WTC11 (cell line): Measurements from ENCODE around the gene CIAO2A.

Source experiments
- CREB1 ChIP-seq: sonication (generic); formaldehyde crosslinking; IDR thresholded peaks from 2 replicates; pipeline ENCODE4 v1.8.0; 2023; ENCODE audit warnings: mild to moderate bottlenecking, missing genetic modification reagents
- E2F4 ChIP-seq: sonication (generic); formaldehyde crosslinking; IDR thresholded peaks from 2 replicates; pipeline ENCODE4 v1.8.1; 2022; ENCODE audit warnings: low read depth, mild to moderate bottlenecking, moderate library complexity, missing genetic modification reagents, borderline replicate concordance
- IRF2 ChIP-seq: sonication (generic); formaldehyde crosslinking; IDR thresholded peaks from 2 replicates; pipeline ENCODE4 v1.8.0; 2022; ENCODE audit warnings: low read depth, missing genetic modification reagents, borderline replicate concordance
- MLX ChIP-seq: sonication (generic); formaldehyde crosslinking; IDR thresholded peaks from 2 replicates; pipeline ENCODE4 v1.8.1; 2023; ENCODE audit warnings: mild to moderate bottlenecking, missing genetic modification reagents, moderate library complexity
- PREB ChIP-seq: sonication (generic); formaldehyde crosslinking; IDR thresholded peaks from 2 replicates; pipeline ENCODE4 v1.8.1; 2022; ENCODE audit warnings: mild to moderate bottlenecking, missing genetic modification reagents, moderate library complexity, borderline replicate concordance
- USF1 ChIP-seq: sonication (generic); formaldehyde crosslinking; IDR thresholded peaks from 2 replicates; pipeline ENCODE4 v1.8.0; 2022; ENCODE audit warnings: mild to moderate bottlenecking, missing genetic modification reagents
- ZNF263 ChIP-seq: sonication (generic); formaldehyde crosslinking; IDR thresholded peaks from 2 replicates; pipeline ENCODE4 v1.8.1; 2022; ENCODE audit warnings: low read depth, mild to moderate bottlenecking, moderate library complexity, missing genetic modification reagents
- TF ChIP-seq, protein P1 (sequence below): fragments of 200-600 bp; IDR thresholded peaks from 2 replicates; pipeline ENCODE4 v1.8.0; 2022; ENCODE audit warnings: antibody characterized with exemption
- TF ChIP-seq, protein P2 (sequence below): sonication (generic); formaldehyde crosslinking; IDR thresholded peaks from 2 replicates; pipeline ENCODE4 v1.8.1; 2023; ENCODE audit warnings: mild to moderate bottlenecking, missing genetic modification reagents, moderate library complexity
- TF ChIP-seq, protein P3 (sequence below): sonication (generic); formaldehyde crosslinking; IDR thresholded peaks from 2 replicates; pipeline ENCODE4 v1.8.1; 2022; ENCODE audit warnings: missing genetic modification reagents, borderline replicate concordance

- TF ChIP-seq E2F4 (no peak), CREB1 (CRISPR knock-in tag) (no peak), PREB (CRISPR knock-in tag) (no peak), IRF2 (CRISPR knock-in tag) (no peak), MLX (CRISPR knock-in tag) (no peak), ZNF263 (CRISPR knock-in tag) (no peak), USF1 (no peak)
- TF ChIP-seq, protein P1, sequence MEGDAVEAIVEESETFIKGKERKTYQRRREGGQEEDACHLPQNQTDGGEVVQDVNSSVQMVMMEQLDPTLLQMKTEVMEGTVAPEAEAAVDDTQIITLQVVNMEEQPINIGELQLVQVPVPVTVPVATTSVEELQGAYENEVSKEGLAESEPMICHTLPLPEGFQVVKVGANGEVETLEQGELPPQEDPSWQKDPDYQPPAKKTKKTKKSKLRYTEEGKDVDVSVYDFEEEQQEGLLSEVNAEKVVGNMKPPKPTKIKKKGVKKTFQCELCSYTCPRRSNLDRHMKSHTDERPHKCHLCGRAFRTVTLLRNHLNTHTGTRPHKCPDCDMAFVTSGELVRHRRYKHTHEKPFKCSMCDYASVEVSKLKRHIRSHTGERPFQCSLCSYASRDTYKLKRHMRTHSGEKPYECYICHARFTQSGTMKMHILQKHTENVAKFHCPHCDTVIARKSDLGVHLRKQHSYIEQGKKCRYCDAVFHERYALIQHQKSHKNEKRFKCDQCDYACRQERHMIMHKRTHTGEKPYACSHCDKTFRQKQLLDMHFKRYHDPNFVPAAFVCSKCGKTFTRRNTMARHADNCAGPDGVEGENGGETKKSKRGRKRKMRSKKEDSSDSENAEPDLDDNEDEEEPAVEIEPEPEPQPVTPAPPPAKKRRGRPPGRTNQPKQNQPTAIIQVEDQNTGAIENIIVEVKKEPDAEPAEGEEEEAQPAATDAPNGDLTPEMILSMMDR: no peak
- TF ChIP-seq, protein P2, sequence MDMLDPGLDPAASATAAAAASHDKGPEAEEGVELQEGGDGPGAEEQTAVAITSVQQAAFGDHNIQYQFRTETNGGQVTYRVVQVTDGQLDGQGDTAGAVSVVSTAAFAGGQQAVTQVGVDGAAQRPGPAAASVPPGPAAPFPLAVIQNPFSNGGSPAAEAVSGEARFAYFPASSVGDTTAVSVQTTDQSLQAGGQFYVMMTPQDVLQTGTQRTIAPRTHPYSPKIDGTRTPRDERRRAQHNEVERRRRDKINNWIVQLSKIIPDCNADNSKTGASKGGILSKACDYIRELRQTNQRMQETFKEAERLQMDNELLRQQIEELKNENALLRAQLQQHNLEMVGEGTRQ (CRISPR knock-in tag): no peak
- TF ChIP-seq, protein P3, sequence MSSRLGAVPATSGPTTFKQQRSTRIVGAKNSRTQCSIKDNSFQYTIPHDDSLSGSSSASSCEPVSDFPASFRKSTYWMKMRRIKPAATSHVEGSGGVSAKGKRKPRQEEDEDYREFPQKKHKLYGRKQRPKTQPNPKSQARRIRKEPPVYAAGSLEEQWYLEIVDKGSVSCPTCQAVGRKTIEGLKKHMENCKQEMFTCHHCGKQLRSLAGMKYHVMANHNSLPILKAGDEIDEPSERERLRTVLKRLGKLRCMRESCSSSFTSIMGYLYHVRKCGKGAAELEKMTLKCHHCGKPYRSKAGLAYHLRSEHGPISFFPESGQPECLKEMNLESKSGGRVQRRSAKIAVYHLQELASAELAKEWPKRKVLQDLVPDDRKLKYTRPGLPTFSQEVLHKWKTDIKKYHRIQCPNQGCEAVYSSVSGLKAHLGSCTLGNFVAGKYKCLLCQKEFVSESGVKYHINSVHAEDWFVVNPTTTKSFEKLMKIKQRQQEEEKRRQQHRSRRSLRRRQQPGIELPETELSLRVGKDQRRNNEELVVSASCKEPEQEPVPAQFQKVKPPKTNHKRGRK (CRISPR knock-in tag): no peak
These were observed 1.4 kb downstream of the CIAO2A start for GRCh38 chr15:64092075-64092820.
